HG02642 (cell line): Measurements from ENCODE around the gene LMAN1L.

Source experiments
- ATAC-seq: cut with Tn5 transposase; IDR thresholded peaks from one replicate; pipeline ENCODE4 v1.9.1; 2021; ENCODE audit warnings: mild to moderate bottlenecking; ENCODE audit not compliant: unreplicated experiment, poor library complexity

The LMAN1L gene

GRCh38 chr15:74812533-74812932 is at the start of gene LMAN1L:
LMAN1L (plus strand) TSS chr15:74812835; CDS start chr15:74812855, 20 bp downstream.
- ATAC-seq: no peak

- ATAC-seq: no peak
Observed at GRCh38 chr15:74763416-74763815, 49.2 kb upstream of the LMAN1L start.

GRCh38 chr15:74767167-74768098 is 45.2 kb upstream of the LMAN1L start:
- no peak for ATAC-seq

- ATAC-seq: no peak
Observed at GRCh38 chr15:74768099-74768770, 44.4 kb upstream of the LMAN1L start.

- ATAC-seq: no peak
Observed at GRCh38 chr15:74768771-74769342, 43.8 kb upstream of the LMAN1L start.

DNA sequence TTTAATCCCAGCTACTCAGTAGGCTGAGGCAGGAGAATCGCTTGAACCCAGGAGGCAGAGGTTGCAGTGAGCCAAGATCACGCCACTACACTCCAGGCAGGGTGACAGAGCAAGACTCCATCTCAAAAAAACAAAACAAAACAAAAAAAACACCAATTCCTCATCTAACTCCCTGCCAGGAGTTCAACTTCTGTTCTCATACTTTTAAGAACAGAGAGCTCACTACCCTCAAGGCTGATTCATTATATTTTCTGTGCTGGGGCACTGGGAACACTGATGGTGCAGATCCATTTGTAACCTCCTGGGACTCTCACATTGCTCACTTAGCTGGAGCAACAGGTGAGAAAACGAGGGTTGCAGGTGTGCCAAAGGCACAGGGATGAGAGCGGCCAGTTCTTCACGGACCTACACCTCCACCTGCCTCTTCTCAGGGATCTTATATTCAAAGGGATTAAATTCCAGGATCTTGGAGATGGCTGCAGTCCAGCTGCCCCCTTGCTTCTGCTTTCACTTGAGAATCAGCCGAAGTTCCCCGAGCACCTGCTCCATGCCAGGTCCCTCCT is 43.1 kb upstream of the LMAN1L start:
- no peak for ATAC-seq

GRCh38 chr15:74770211-74770903 is 42.3 kb upstream of the LMAN1L start:
- no peak for ATAC-seq

DNA sequence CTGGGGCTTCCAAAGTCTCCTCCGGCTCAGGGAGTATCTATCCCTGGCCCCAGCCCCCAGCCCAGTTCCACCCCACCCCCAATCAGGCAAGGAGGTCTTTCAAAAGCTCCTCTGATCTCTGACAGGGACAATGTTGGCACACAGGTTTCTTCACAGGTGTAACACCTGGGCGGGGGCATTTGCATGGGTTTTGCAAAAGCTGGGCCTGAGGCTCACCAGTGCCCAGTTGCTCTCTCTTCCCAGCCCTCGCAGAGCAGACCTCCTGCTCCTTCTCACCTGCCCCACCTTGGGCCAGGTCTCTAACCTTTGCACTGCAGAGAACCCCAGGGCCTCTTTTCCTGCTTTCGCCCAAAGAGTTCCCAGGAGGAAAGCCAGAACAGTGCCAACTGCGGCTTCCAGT is 39.3 kb upstream of the LMAN1L start:
- no peak for ATAC-seq

GRCh38 chr15:74773731-74774252 is 38.8 kb upstream of the LMAN1L start:
- no peak for ATAC-seq

GRCh38 chr15:74775132-74775562 is 37.5 kb upstream of the LMAN1L start:
- no peak for ATAC-seq

GRCh38 chr15:74775894-74776293 is 36.7 kb upstream of the LMAN1L start:
- no peak for ATAC-seq

- no peak for ATAC-seq
Observed at GRCh38 chr15:74776821-74777768, 35.5 kb upstream of the LMAN1L start.

- no peak for ATAC-seq
Observed at GRCh38 chr15:74777769-74778598, 34.7 kb upstream of the LMAN1L start.

DNA sequence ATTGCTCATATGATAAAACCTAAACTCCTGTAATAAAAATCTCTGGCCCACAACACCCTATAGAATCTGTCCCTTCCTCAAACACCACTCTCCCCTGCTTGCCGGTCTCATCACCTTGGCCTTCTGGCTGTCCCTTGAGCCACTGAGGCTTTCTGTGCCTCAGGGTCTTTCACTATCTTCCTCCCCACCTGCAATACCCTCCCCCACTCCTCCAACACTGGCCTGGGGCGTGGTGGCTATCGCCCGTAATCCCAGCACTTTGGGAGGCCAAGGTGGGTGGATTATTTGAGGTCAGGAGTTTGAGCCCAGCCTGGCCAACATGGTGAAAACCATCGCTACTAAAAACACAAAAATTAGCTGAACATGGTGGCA is 34.0 kb upstream of the LMAN1L start:
- ATAC-seq: no peak

GRCh38 chr15:74779162-74779648 is 33.4 kb upstream of the LMAN1L start:
- no peak for ATAC-seq

DNA sequence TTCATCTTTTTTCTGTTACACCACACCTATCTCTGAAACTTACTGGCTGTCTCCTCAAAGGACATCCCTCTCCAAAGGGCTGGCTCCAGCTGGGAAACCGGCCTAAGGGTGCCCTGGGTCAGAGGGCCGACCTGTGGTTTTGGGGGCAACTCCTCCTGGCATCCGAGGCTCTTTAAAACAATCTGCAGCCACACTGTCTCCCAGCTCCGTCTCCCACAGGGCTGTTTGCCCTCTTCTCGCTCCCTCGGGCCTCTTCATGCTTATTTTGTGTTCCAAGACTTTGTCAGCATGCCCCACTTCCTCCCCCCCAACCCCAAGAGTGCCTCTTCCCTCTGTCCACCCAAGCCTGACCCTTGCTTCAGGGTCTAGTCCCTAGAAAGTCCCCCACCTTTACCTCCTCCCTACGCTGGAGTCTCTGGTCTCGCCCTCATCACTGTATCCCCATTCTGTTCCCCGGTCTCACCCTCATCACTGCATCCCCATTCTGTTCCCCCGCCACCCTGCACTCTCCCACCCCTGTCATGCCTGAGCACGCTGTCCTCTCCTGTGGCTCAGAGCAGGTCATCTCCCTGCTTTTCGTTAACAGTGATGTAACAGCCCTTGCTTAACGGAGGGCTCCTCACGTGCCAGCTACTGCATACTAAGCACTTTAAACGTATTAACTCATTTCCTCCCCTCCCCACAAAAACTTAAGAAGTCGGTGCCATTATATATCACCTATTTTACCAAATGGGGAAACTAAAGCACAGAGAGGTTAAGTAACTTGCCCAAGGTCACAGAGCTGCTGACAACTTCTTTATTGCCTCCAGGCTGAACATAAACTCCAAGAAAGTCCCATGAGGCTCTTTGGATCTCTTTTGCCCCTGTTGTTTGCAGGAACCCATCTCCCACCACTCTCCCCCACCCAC is 31.9 kb upstream of the LMAN1L start:
- ATAC-seq: no peak
